Neuronal stem cell (in vitro differentiated cells): Measurements from ENCODE around the gene DEAF1.
A peak's percentile ranks its signal among the peaks of the same experiment; 100 is the strongest.

ENCODE experiments used
- DNase-seq: peaks from one replicate; pipeline ENCODE4 v3.0.0-alpha.2; 2013; ENCODE audit warnings: low spot score
- H2AFZ ChIP-seq: one replicate; pipeline ENCODE4 v1.6.1; 2013; ENCODE audit warnings: mild to moderate bottlenecking, low read length, inconsistent platforms
- H2AK5ac ChIP-seq: 2 replicates; pipeline ENCODE4 v1.6.1; 2013; ENCODE audit warnings: low read depth, mild to moderate bottlenecking, inconsistent platforms, low read length, moderate library complexity, mixed read lengths
- H2BK120ac ChIP-seq: 2 replicates; pipeline ENCODE4 v1.6.1; 2013; ENCODE audit warnings: low read depth, mild to moderate bottlenecking, inconsistent platforms, low read length, moderate library complexity, mixed read lengths
- H2BK12ac ChIP-seq: one replicate; pipeline ENCODE4 v1.6.1; 2013; ENCODE audit warnings: low read length, inconsistent platforms
- H2BK15ac ChIP-seq: 2 replicates; pipeline ENCODE4 v1.6.1; 2013; ENCODE audit warnings: mild to moderate bottlenecking, low read length, inconsistent platforms, mixed read lengths
- H2BK5ac ChIP-seq: one replicate; pipeline ENCODE4 v1.6.1; 2013; ENCODE audit warnings: inconsistent platforms, mild to moderate bottlenecking, low read length, moderate library complexity
- H3K14ac ChIP-seq: one replicate; pipeline ENCODE4 v1.6.1; 2013; ENCODE audit warnings: low read length, inconsistent platforms
- H3K18ac ChIP-seq: 2 replicates; pipeline ENCODE4 v1.6.1; 2013; ENCODE audit warnings: low read length, inconsistent platforms
- H3K23ac ChIP-seq: 2 replicates; pipeline ENCODE4 v1.6.1; 2013; ENCODE audit warnings: low read depth, mild to moderate bottlenecking, mixed read lengths, low read length, inconsistent platforms; ENCODE audit not compliant: poor library complexity
- H3K27ac ChIP-seq: replicated peaks from 3 replicates; pipeline ENCODE4 v1.5.1; 2013; ENCODE audit warnings: low read length, inconsistent platforms
- H3K27me3 ChIP-seq, 3 experiments: 2 replicates each; pipeline ENCODE4 v1.6.1; 2013; ENCODE audit warnings: low read length in 3 of 3, mild to moderate bottlenecking in 2 of 3, inconsistent platforms in 1 of 3, low read depth in 1 of 3, mixed read lengths in 1 of 3, moderate library complexity in 1 of 3; ENCODE audit not compliant: control insufficient read depth in 3 of 3, insufficient read depth in 3 of 3
- H3K36me3 ChIP-seq, 2 donors: replicated peaks in 1 of 2; 2 replicates each; pipeline ENCODE4 v1.6.1; 2013; ENCODE audit warnings: low read length in 2 of 2; ENCODE audit not compliant: control insufficient read depth in 2 of 2, insufficient read depth in 2 of 2
- H3K4ac ChIP-seq: 2 replicates; pipeline ENCODE4 v1.6.1; 2013; ENCODE audit warnings: inconsistent platforms, mild to moderate bottlenecking, low read length, moderate library complexity
- H3K4me1 ChIP-seq, 2 donors: 1 replicate in 1 of 2; 2 replicates in 1 of 2; pipeline ENCODE4 v1.6.1; 2013; ENCODE audit warnings: low read length in 2 of 2, low read depth in 1 of 2; ENCODE audit not compliant: control insufficient read depth in 2 of 2, insufficient read depth in 1 of 2
- H3K4me2 ChIP-seq: one replicate; pipeline ENCODE4 v1.6.1; 2013; ENCODE audit warnings: mild to moderate bottlenecking, low read length, inconsistent platforms; ENCODE audit not compliant: insufficient read depth, poor library complexity, severe bottlenecking
- H3K4me3 ChIP-seq, 2 donors: 2 replicates each; pipeline ENCODE4 v1.5.1; 2013; ENCODE audit warnings: low read length in 2 of 2, mild to moderate bottlenecking in 2 of 2, inconsistent platforms in 1 of 2, moderate library complexity in 1 of 2
- H3K79me1 ChIP-seq: one replicate; pipeline ENCODE4 v1.6.1; 2013; ENCODE audit warnings: low read depth, mild to moderate bottlenecking, inconsistent platforms, low read length, moderate library complexity
- H3K9ac ChIP-seq: one replicate; pipeline ENCODE4 v1.6.1; 2013; ENCODE audit warnings: mild to moderate bottlenecking, low read depth, low read length, inconsistent platforms; ENCODE audit not compliant: poor library complexity
- H3K9me3 ChIP-seq, 2 donors: replicated peaks in 1 of 2; 2 replicates each; pipeline versions ENCODE3 to v1.6.1; 2013; ENCODE audit warnings: low read length in 2 of 2, mild to moderate bottlenecking in 2 of 2, inconsistent platforms in 1 of 2, low read depth in 1 of 2, mixed read lengths in 1 of 2, moderate library complexity in 1 of 2; ENCODE audit not compliant: control insufficient read depth in 2 of 2, insufficient read depth in 1 of 2
- H4K8ac ChIP-seq: one replicate; pipeline ENCODE4 v1.6.1; 2013; ENCODE audit warnings: low read depth, mild to moderate bottlenecking, inconsistent platforms, low read length, moderate library complexity
- H4K91ac ChIP-seq: one replicate; pipeline ENCODE4 v1.6.1; 2013; ENCODE audit warnings: low read length, low read depth, mild to moderate bottlenecking, inconsistent platforms; ENCODE audit not compliant: poor library complexity
- WGBS, 2 donors: extraction: QIAGEN DNeasy Blood & Tissue Kit; methylation state at CpG; one replicate each; pipeline ENCODE4 v1.1.7; 2013; ENCODE audit warnings: missing lambda C conversion rate in 2 of 2, mixed read lengths in 1 of 2; ENCODE audit not compliant: insufficient read length in 2 of 2, insufficient replicate concordance in 1 of 2; ENCODE audit errors: extremely low coverage in 2 of 2; 5-methylcytosine and 5-hydroxymethylcytosine counted together

The DEAF1 gene

GRCh38 chr11:728901-729491 is 34.0 kb upstream of the DEAF1 start:
- H2AK5ac ChIP-seq = peak overlapping the region; percentile 7
- H3K23ac ChIP-seq = no peak overlapping the region
- H2AFZ ChIP-seq = peak overlapping the region; percentile 59
- H3K14ac ChIP-seq = no peak overlapping the region
- H3K27me3 ChIP-seq = peaks cover 3 to 39% (median 38%) of the 10 kb centered on the region in 3 experiments
- peak overlapping the region; percentile 41 for H2BK12ac ChIP-seq
- H2BK5ac ChIP-seq = peak overlapping the region; percentile 66
- H3K27ac ChIP-seq = no peak overlapping the region
- no peak overlapping the region for H3K4me2 ChIP-seq
- H2BK15ac ChIP-seq = peak overlapping the region; percentile 49
- H3K4me1 ChIP-seq = peaks cover 10% of the 10 kb centered on the region in 2 donors
- no peak overlapping the region for H2BK120ac ChIP-seq
- H4K91ac ChIP-seq = no peak overlapping the region
- H3K4me3 ChIP-seq = no peak overlapping the region
- H3K9ac ChIP-seq = no peak overlapping the region
- DNase-seq = no peak
- no peaks in the 10 kb centered on the region for H3K79me1 ChIP-seq
- no peak overlapping the region for H3K4ac ChIP-seq
- no peak overlapping the region for H4K8ac ChIP-seq
- no peaks in the 10 kb centered on the region for H3K36me3 ChIP-seq
- H3K18ac ChIP-seq = peak overlapping the region; percentile 38
- no peaks in the 10 kb centered on the region for H3K9me3 ChIP-seq
- WGBS, 2 donors = no CpG with 5 or more reads among the region's 15 CpGs

GRCh38 chr11:727859-728748 is 33.1 kb upstream of the DEAF1 start:
- Histone ChIP-seq H3K27me3 (peaks cover 3 to 47% (median 41%) of the 10 kb centered on the region in 3 experiments), H2BK15ac (peak overlapping the region; percentile 95), H3K4ac (no peak overlapping the region), H3K18ac (peak overlapping the region; percentile 82), H2BK120ac (no peak overlapping the region), H3K9ac (no peak overlapping the region), H4K8ac (peak overlapping the region; percentile 74), H3K23ac (peak overlapping the region; percentile 89), H3K4me1 (peaks cover 10% of the 10 kb centered on the region in 2 donors), H3K14ac (no peak overlapping the region), H3K4me2 (no peak overlapping the region), H2BK5ac (no peak overlapping the region), H3K9me3 (no peaks in the 10 kb centered on the region), H3K27ac (no peak overlapping the region), H2BK12ac (no peak overlapping the region), H2AFZ (peak overlapping the region; percentile 54), H3K79me1 (no peaks in the 10 kb centered on the region), H3K4me3 (peak overlapping the region in 1 of 2 donors; percentile 32), H2AK5ac (peak overlapping the region; percentile 68), H4K91ac (no peak overlapping the region), H3K36me3 (no peaks in the 10 kb centered on the region)
- peak; percentile 71 for DNase-seq
- no CpG with 5 or more reads among the region's 31 CpGs for WGBS, 2 donors

- Histone ChIP-seq H2BK120ac (peak overlapping the region; percentile 81), H3K4me2 (no peak overlapping the region), H3K27me3 (peaks cover 3 to 52% (median 41%) of the 10 kb centered on the region in 3 experiments), H2AFZ (no peak overlapping the region), H2BK12ac (no peak overlapping the region), H2BK5ac (no peak overlapping the region), H3K4me3 (no peak overlapping the region), H3K79me1 (no peaks in the 10 kb centered on the region), H3K4me1 (peaks cover 10% of the 10 kb centered on the region in 2 donors), H4K91ac (no peak overlapping the region), H2BK15ac (no peak overlapping the region), H2AK5ac (peak overlapping the region; percentile 80), H3K18ac (peak overlapping the region; percentile 12), H3K9me3 (no peaks in the 10 kb centered on the region), H3K36me3 (no peaks in the 10 kb centered on the region), H4K8ac (no peak overlapping the region), H3K14ac (no peak overlapping the region), H3K27ac (no peak overlapping the region), H3K9ac (peak overlapping the region; percentile 68), H3K23ac (peak overlapping the region; percentile 60), H3K4ac (no peak overlapping the region)
- DNase-seq = no peak
- no CpG with 5 or more reads among the region's 12 CpGs for WGBS, 2 donors
These were observed 32.3 kb upstream of the DEAF1 start for GRCh38 chr11:727281-727701.
